ENCODE results near the gene OR10H4.

DNA sequence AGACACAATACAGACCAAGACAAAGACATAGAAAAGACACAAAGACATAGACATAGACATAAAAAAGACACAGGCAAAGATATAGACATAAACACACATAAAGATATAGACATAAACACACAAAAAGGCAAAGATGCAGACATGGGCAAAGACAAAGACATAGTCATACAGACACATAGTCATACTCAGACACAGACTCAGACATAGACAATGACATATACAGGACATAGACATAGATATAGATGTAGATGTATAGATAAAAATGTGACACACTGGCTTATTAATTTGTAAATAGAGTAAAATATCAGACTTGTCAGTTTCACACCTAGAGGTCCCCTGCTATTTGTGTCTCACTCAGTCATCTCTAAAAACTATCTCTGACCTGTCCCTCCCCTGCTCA is 42.8 kb downstream of the OR10H4 start:
- TF ChIP-seq, protein P1, sequence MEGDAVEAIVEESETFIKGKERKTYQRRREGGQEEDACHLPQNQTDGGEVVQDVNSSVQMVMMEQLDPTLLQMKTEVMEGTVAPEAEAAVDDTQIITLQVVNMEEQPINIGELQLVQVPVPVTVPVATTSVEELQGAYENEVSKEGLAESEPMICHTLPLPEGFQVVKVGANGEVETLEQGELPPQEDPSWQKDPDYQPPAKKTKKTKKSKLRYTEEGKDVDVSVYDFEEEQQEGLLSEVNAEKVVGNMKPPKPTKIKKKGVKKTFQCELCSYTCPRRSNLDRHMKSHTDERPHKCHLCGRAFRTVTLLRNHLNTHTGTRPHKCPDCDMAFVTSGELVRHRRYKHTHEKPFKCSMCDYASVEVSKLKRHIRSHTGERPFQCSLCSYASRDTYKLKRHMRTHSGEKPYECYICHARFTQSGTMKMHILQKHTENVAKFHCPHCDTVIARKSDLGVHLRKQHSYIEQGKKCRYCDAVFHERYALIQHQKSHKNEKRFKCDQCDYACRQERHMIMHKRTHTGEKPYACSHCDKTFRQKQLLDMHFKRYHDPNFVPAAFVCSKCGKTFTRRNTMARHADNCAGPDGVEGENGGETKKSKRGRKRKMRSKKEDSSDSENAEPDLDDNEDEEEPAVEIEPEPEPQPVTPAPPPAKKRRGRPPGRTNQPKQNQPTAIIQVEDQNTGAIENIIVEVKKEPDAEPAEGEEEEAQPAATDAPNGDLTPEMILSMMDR (conservative IDR thresholded peaks at IDR 0.05 in 1 of 2, IDR thresholded peaks at IDR 0.05 in 1 of 2; ENCODE audit: low read depth in 1 of 2, low read length in 2 of 2), result no peak
- TF ChIP-seq EZH2 (IDR thresholded peaks at IDR 0.05; ENCODE audit: low read length, missing control alignments), result no peak
